Measurements from ENCODE around the gene SHMT2. TPM values are rescaled to one million over a fixed set of nuclear protein-coding genes. Genes with fewer than 3 reads are reported as not detected.

SHMT2 gene
- total RNA-seq, 1 donor from 2014 or later: 490 TPM

- Histone ChIP-seq H3K27me3 (ENCODE audit: control insufficient read depth, insufficient read depth, low read length) (peaks cover 8% of the 10 kb centered on the region), H3K36me3 (ENCODE audit: control insufficient read depth, insufficient read depth, low read length) (peaks cover 2% of the 10 kb centered on the region)
- DNase-seq (ENCODE audit: low read depth): no peak
Observed at GRCh38 chr12:57209916-57210315, 19.6 kb upstream of the SHMT2 start.

GRCh38 chr12:57210461-57210860, 19.1 kb upstream of the SHMT2 start:
- TF ChIP-seq CTCF (IDR thresholded peaks at IDR 0.05; ENCODE audit: insufficient read depth, low read length, poor library complexity, severe bottlenecking): no peak
- Histone ChIP-seq H3K27me3 (ENCODE audit: control insufficient read depth, insufficient read depth, low read length) (peaks cover 14% of the 10 kb centered on the region), H3K36me3 (ENCODE audit: control insufficient read depth, insufficient read depth, low read length) (peaks cover 2% of the 10 kb centered on the region), H3K4me3 (ENCODE audit: low read depth, low read length) (no peak overlapping the region)
- no peak for DNase-seq (ENCODE audit: low read depth)

More at GRCh38 chr12:57209916-57210315, 19.6 kb upstream of the SHMT2 start:
- no peak for TF ChIP-seq CTCF (IDR thresholded peaks at IDR 0.05; ENCODE audit: insufficient read depth, low read length, poor library complexity, severe bottlenecking)
- no peak overlapping the region for H3K4me3 ChIP-seq (ENCODE audit: low read depth, low read length)

- H3K27me3 ChIP-seq (ENCODE audit: control insufficient read depth, insufficient read depth, low read length): peaks cover 20% of the 10 kb centered on the region
- H3K36me3 ChIP-seq (ENCODE audit: control insufficient read depth, insufficient read depth, low read length): no peaks in the 10 kb centered on the region
- no peak for TF ChIP-seq CTCF (IDR thresholded peaks at IDR 0.05; ENCODE audit: insufficient read depth, low read length, poor library complexity, severe bottlenecking)
- DNase-seq (ENCODE audit: low read depth): no peak
- no peak overlapping the region for H3K4me3 ChIP-seq (ENCODE audit: low read depth, low read length)
Observed at GRCh38 chr12:57210926-57211692, 18.4 kb upstream of the SHMT2 start.

- H3K36me3 ChIP-seq (ENCODE audit: control insufficient read depth, insufficient read depth, low read length): no peaks in the 10 kb centered on the region
- no peak for TF ChIP-seq CTCF (IDR thresholded peaks at IDR 0.05; ENCODE audit: insufficient read depth, low read length, poor library complexity, severe bottlenecking)
- no peak for DNase-seq (ENCODE audit: low read depth)
- no peak overlapping the region for H3K4me3 ChIP-seq (ENCODE audit: low read depth, low read length)
- peaks cover 28% of the 10 kb centered on the region for H3K27me3 ChIP-seq (ENCODE audit: control insufficient read depth, insufficient read depth, low read length)
Observed at GRCh38 chr12:57211791-57212700, 17.5 kb upstream of the SHMT2 start.

GRCh38 chr12:57212701-57213057, 16.8 kb upstream of the SHMT2 start:
- no peak for TF ChIP-seq CTCF (IDR thresholded peaks at IDR 0.05; ENCODE audit: insufficient read depth, low read length, poor library complexity, severe bottlenecking)
- no peak for DNase-seq (ENCODE audit: low read depth)
- Histone ChIP-seq H3K36me3 (ENCODE audit: control insufficient read depth, insufficient read depth, low read length) (no peaks in the 10 kb centered on the region), H3K4me3 (ENCODE audit: low read depth, low read length) (no peak overlapping the region), H3K27me3 (ENCODE audit: control insufficient read depth, insufficient read depth, low read length) (peaks cover 34% of the 10 kb centered on the region)
